Endothelial cell of umbilical vein (primary cell): Measurements from ENCODE around the gene FARP1.

ENCODE experiments used
- CTCF ChIP-seq, 2 donors: IDR thresholded peaks; 1 replicate in 1 of 2; 2 replicates in 1 of 2; pipeline ENCODE4 v1.5.1; 2011; ENCODE audit warnings: low read length in 2 of 2, mild to moderate bottlenecking in 2 of 2, moderate library complexity in 2 of 2, control low read depth in 1 of 2, inconsistent platforms in 1 of 2, low read depth in 1 of 2; ENCODE audit not compliant: insufficient read depth in 1 of 2; ENCODE audit errors: extremely low read depth in 1 of 2
- EZH2 ChIP-seq: IDR thresholded peaks from 2 replicates; pipeline ENCODE4 v1.6.1; 2012; ENCODE audit warnings: borderline replicate concordance, low read depth, mild to moderate bottlenecking, moderate library complexity, low read length, inconsistent platforms; ENCODE audit not compliant: severe bottlenecking
- GATA2 ChIP-seq: IDR thresholded peaks from 2 replicates; pipeline ENCODE4 v1.7.0; 2011; ENCODE audit warnings: low read depth, mild to moderate bottlenecking, moderate library complexity, mixed read lengths, low read length; ENCODE audit not compliant: insufficient read length, insufficient read depth
- POLR2A ChIP-seq: IDR thresholded peaks from 2 replicates; pipeline ENCODE4 v1.6.1; 2012; ENCODE audit warnings: low read depth, mild to moderate bottlenecking, control low read depth, low read length
- POLR2AphosphoS5 ChIP-seq: IDR thresholded peaks from 2 replicates; pipeline ENCODE4 v1.6.1; 2012; ENCODE audit warnings: low read depth, mild to moderate bottlenecking, control low read depth, low read length, moderate library complexity; ENCODE audit not compliant: insufficient read depth

GRCh38 chr13:98303858-98304257 is 161.0 kb downstream of the FARP1 start:
- TF ChIP-seq CTCF (IDR thresholded peaks at IDR 0.05; ENCODE audit: extremely low read depth in 1 of 2, insufficient read depth in 1 of 2, low read depth in 1 of 2, low read length in 2 of 2) (no peak), EZH2 (no peak), GATA2 (no peak), POLR2A (no peak), POLR2AphosphoS5 (no peak)
